Psoas muscle (tissue), 8 donors: Measurements from ENCODE around the gene AMZ1. TPM values are rescaled to one million over a fixed set of nuclear protein-coding genes. Genes with fewer than 3 reads are reported as not detected.

Experiments
- ATAC-seq, 4 donors: fragments of 200-7000 bp; cut with Tn5 transposase; one replicate each; pipeline ENCODE4 v1.9.1; 2020; ENCODE audit warnings: moderate library complexity in 3 of 4, mild to moderate bottlenecking in 2 of 4
- DNase-seq, 2 donors: peaks; one replicate each; pipeline ENCODE4 v3.0.0-alpha.2; 2020
- H3K27ac ChIP-seq: fragments of 200-600 bp; one replicate; pipeline ENCODE4 v1.8.0; 2022
- H3K27me3 ChIP-seq, 3 donors: fragments of 200-600 bp in 1 of 3; one replicate each; pipeline versions ENCODE4 v1.6.1 to v1.8.0; 2013 to 2022; ENCODE audit warnings: low read length in 2 of 3, mild to moderate bottlenecking in 2 of 3, moderate library complexity in 1 of 3; ENCODE audit not compliant: insufficient read depth in 3 of 3
- H3K36me3 ChIP-seq, 2 donors: fragments of 200-600 bp in 1 of 2; one replicate each; pipeline versions ENCODE4 v1.6.1 to v1.8.0; 2013 to 2022; ENCODE audit warnings: low read depth in 1 of 2, mild to moderate bottlenecking in 1 of 2, moderate library complexity in 1 of 2; ENCODE audit not compliant: insufficient read depth in 1 of 2
- H3K4me1 ChIP-seq: fragments of 200-600 bp; one replicate; pipeline ENCODE4 v1.8.0; 2022
- H3K4me3 ChIP-seq: fragments of 200-600 bp; one replicate; pipeline ENCODE4 v1.8.0; 2022; ENCODE audit warnings: mild to moderate bottlenecking
- H3K9me3 ChIP-seq: fragments of 200-600 bp; one replicate; pipeline ENCODE4 v1.8.0; 2022
- WGBS, 3 donors: extraction: QIAGEN DNeasy Blood & Tissue Kit; methylation state at CpG; one replicate each; pipeline versions ENCODE4 v1.1.6 to v1.1.7; 2013; 5-methylcytosine and 5-hydroxymethylcytosine counted together
- intact Hi-C, 2 donors: fragments of 100-400 bp; cut with DNase I; formaldehyde crosslinking; loops; one replicate each; pipeline versions ENCODE4 v1.11.0 to v1.14.2; 2022
- polyA plus RNA-seq, 3 donors: library from polyadenylated mRNA; stranded (reverse); fragments of 200-250 nt; gene quantifications; one replicate each; pipeline ENCODE4 v1.2.3, GENCODE V29; 2013
- total RNA-seq, 4 donors: library from RNA; stranded (reverse); fragmentation: NEBNext Ultra II Directional in 2 of 4; extraction: Animal tissue kit (Norgen Biotek cat#: 25700) in 2 of 4; gene quantifications; one replicate each; pipeline versions ENCODE4 v1.2.1 to v1.2.4, GENCODE V29; 2021 to 2023
- TF ChIP-seq, protein P1 (sequence below): fragments of 200-600 bp; IDR thresholded peaks from one replicate; pipeline ENCODE4 v1.8.0; 2022; ENCODE audit warnings: antibody characterized with exemption
- donor health status: healthy with polysubstance abuse.
- donor health status: DM: no; HTN: no; CAD: no; lungs with moderate emphysema.
- donor health status: Bipolar disorder and iron deficiency.
- donor health status: healthy.
- donor health status: DM: yes; HTN: yes; CAD: no.
- donor health status: DM: no; HTN: no; CAD: no.
- donor health status: DM: no; HTN: no; CAD: no.
- donor health status: DM: yes; HTN: yes; CAD: no.

Gene AMZ1
- total and polyA plus RNA-seq, 7 donors = 0.03 TPM; not detected in 6

DNA sequence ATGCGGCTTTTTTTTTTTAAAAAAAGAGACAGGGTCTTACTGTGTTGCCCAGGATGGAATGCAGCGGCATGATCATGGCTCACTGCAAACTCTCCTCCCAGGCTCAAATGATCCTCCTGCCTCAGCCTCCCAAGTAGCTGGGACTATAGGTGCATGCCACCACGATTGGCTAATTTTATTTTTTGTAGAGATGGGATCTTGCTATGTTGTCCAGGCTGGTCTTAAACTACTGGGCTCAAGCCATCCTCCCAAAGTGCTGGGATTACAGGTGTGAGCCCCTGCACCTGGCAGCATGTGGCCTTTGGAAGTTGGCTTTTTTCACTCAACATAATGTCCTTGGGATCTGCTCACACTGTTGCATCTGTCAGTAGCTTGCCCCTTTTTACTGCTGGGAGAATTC lies 65.1 kb downstream of the AMZ1 start:
- no peak overlapping the region for H3K4me3 ChIP-seq
- intact Hi-C loops = no loop called here
- WGBS, 3 donors = 94 to 98% (median 97%) methylated on average over 3 of the region's 3 CpGs

DNA sequence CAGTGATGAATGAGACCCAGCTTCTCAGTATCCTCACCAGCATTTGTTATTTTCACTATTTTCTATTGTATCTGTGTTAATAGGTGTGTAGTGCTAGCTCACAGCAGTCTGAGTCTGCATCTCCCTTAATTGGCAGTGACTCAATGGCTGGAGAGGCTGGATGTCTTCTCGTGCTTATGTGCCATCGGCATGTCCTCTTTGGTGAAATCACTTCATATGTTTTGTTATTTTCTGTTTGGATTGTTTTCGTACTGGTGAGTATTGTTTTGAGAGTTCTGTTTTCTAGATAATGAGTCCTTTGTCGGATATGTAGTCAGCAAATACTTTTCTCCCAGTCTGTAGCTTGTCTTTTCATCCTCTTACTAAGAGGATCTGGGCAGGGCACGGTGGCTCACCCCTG lies 66.1 kb downstream of the AMZ1 start:
- intact Hi-C loops = no loop called here
- H3K36me3 ChIP-seq = no peaks in the 10 kb centered on the region
- 89 to 94% (median 90%) methylated on average over 5 of the region's 5 CpGs for WGBS, 3 donors
- peaks cover 22% of the 10 kb centered on the region for H3K4me1 ChIP-seq
- no peak overlapping the region for H3K4me3 ChIP-seq
- no peak overlapping the region for H3K27ac ChIP-seq
- H3K27me3 ChIP-seq = no peaks in the 10 kb centered on the region
- no peaks in the 10 kb centered on the region for H3K9me3 ChIP-seq
- TF ChIP-seq, protein P1, sequence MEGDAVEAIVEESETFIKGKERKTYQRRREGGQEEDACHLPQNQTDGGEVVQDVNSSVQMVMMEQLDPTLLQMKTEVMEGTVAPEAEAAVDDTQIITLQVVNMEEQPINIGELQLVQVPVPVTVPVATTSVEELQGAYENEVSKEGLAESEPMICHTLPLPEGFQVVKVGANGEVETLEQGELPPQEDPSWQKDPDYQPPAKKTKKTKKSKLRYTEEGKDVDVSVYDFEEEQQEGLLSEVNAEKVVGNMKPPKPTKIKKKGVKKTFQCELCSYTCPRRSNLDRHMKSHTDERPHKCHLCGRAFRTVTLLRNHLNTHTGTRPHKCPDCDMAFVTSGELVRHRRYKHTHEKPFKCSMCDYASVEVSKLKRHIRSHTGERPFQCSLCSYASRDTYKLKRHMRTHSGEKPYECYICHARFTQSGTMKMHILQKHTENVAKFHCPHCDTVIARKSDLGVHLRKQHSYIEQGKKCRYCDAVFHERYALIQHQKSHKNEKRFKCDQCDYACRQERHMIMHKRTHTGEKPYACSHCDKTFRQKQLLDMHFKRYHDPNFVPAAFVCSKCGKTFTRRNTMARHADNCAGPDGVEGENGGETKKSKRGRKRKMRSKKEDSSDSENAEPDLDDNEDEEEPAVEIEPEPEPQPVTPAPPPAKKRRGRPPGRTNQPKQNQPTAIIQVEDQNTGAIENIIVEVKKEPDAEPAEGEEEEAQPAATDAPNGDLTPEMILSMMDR = no peak
- DNase-seq = no peak
- no peak for ATAC-seq

More for the DNA sequence above, 65.1 kb downstream of the AMZ1 start:
- ATAC-seq (no peak), DNase-seq (no peak)
- no peaks in the 10 kb centered on the region for H3K27me3 ChIP-seq
- peaks cover 13% of the 10 kb centered on the region for H3K4me1 ChIP-seq
- no peaks in the 10 kb centered on the region for H3K36me3 ChIP-seq
- no peak overlapping the region for H3K27ac ChIP-seq
- no peaks in the 10 kb centered on the region for H3K9me3 ChIP-seq
- TF ChIP-seq, protein P1 = no peak

DNA sequence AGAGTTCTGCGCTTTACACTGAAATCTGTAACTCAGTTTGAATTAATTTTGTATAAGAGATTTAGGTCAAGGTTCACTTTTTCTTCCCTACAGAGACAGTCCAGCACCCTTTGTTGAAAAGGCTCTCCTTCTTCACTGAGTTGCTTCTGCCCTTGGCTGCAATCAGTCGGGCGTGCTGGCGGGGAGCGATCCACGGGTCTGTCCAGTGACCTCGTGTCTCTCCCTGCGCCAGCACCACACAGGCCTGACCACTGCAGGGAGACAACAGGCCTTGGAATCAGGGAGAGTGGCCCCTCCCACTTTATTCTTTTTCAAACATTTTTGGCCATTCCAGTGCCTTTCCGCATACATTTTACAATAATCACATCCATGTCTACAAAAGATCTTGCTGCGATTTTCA lies 66.9 kb downstream of the AMZ1 start:
- peaks cover 31% of the 10 kb centered on the region for H3K4me1 ChIP-seq
- TF ChIP-seq, protein P1 = no peak
- no peaks in the 10 kb centered on the region for H3K36me3 ChIP-seq
- no peak for DNase-seq
- H3K27ac ChIP-seq = no peak overlapping the region
- H3K9me3 ChIP-seq = no peaks in the 10 kb centered on the region
- no peaks in the 10 kb centered on the region for H3K27me3 ChIP-seq
- no peak for ATAC-seq
- intact Hi-C loops = no loop called here
- WGBS, 3 donors = 87 to 95% (median 92%) methylated on average over 10 of the region's 10 CpGs
- no peak overlapping the region for H3K4me3 ChIP-seq

DNA sequence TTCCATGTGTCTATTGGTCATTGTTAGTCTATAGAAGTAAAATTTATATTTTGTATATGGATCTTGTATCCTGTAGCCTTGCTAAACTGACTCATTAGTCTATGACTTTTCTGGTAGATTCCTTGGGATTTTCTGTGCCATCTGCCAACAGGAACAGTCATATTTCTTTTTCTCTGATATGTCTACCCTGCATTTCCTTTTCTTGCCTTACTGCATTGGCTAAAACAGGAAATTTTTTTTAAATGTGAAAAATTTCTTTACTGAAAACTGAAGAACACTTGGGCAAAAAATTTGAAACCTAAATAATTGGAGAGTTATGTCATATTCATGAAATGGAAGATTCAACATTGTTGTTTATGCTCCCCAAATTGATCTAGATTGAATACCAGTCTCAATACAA lies 67.5 kb downstream of the AMZ1 start:
- H3K27ac ChIP-seq = no peak overlapping the region
- TF ChIP-seq, protein P1 = no peak
- intact Hi-C loops = no loop called here
- DNase-seq (no peak), ATAC-seq (no peak)
- no peak overlapping the region for H3K4me3 ChIP-seq
- H3K36me3 ChIP-seq = no peaks in the 10 kb centered on the region
- peaks cover 37% of the 10 kb centered on the region for H3K4me1 ChIP-seq
- H3K9me3 ChIP-seq = no peaks in the 10 kb centered on the region
- no peaks in the 10 kb centered on the region for H3K27me3 ChIP-seq

DNA sequence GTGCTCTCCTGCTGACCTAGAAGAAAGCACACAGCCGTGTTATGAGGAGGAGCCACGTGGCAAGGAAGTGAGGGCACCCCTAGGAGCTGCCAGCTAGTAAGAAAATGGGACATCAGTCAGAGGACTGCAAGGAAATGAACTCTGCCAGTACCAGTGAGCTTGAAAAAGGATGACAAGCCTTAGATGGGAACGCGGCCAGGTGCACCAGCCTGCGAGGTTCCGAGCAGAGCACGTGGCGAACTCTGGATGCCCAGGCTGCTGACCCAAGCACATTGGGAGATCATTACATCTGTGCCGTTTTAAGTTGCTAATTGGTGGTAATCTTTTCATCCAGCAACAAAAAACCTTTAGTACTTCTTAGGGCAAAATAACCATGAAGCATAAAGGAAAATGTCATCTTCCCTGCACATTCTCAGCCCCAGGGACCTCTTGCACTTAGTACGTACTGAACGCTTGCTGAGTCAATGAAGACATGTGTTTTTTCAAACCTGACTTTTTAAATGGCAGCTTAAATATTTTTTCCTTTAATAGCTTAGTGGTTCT lies 69.4 kb downstream of the AMZ1 start:
- peak overlapping the region; percentile 26 for H3K4me3 ChIP-seq
- no peaks in the 10 kb centered on the region for H3K27me3 ChIP-seq
- no peaks in the 10 kb centered on the region for H3K9me3 ChIP-seq
- no peaks in the 10 kb centered on the region for H3K36me3 ChIP-seq
- H3K4me1 ChIP-seq = peaks cover 46% of the 10 kb centered on the region
- DNase-seq = peak; percentile 79 to 84
- ATAC-seq = peak; percentile 50 to 69 (median 66)
- peak overlapping the region; percentile 90 for H3K27ac ChIP-seq
- 21 to 52% (median 26%) methylated on average over 11 of the region's 11 CpGs for WGBS, 3 donors
- TF ChIP-seq, protein P1 = no peak
- intact Hi-C loops = no loop called here
